ENCODE measurements around the gene MEX3D.
"Not testable (repeated sequence)": the region's sequence is repeated elsewhere in the genome, so short reads cannot be mapped to it uniquely, and the experiment has no call there.

Gene MEX3D

GRCh38 chr19:1535699-1536098 is 32.4 kb downstream of the MEX3D start:
- not testable (repeated sequence) for DNase-seq (ENCODE audit: low spot score)

- no peak for DNase-seq (ENCODE audit: low spot score)
Measured at GRCh38 chr19:1534972-1535371, 33.2 kb downstream of the MEX3D start.

- DNase-seq (ENCODE audit: low spot score), result no peak
Measured at GRCh38 chr19:1533510-1534150, 34.5 kb downstream of the MEX3D start.

GRCh38 chr19:1532003-1532402 is 36.1 kb downstream of the MEX3D start:
- no peak for DNase-seq (ENCODE audit: low spot score)

GRCh38 chr19:1531587-1531986 is 36.5 kb downstream of the MEX3D start:
- DNase-seq (ENCODE audit: low spot score), result no peak

GRCh38 chr19:1530856-1531255 is 37.3 kb downstream of the MEX3D start:
- not testable (repeated sequence) for DNase-seq (ENCODE audit: low spot score)

- no peak for DNase-seq (ENCODE audit: low spot score)
Measured at GRCh38 chr19:1529430-1529816, 38.7 kb downstream of the MEX3D start.

- no peak for DNase-seq (ENCODE audit: low spot score)
Measured at GRCh38 chr19:1528596-1529429, 39.3 kb downstream of the MEX3D start.

GRCh38 chr19:1527650-1528309 is 40.3 kb downstream of the MEX3D start:
- DNase-seq (ENCODE audit: low spot score), result no peak

GRCh38 chr19:1526979-1527649 is 41.0 kb downstream of the MEX3D start:
- DNase-seq (ENCODE audit: low spot score), result no peak

GRCh38 chr19:1526066-1526778 is 41.9 kb downstream of the MEX3D start:
- no peak for DNase-seq (ENCODE audit: low spot score)

GRCh38 chr19:1525343-1525742 is 42.8 kb downstream of the MEX3D start:
- no peak for DNase-seq (ENCODE audit: low spot score)

GRCh38 chr19:1524972-1525325 is 43.2 kb downstream of the MEX3D start:
- DNase-seq (ENCODE audit: low spot score), result no peak

- no peak for DNase-seq (ENCODE audit: low spot score)
Measured at GRCh38 chr19:1524287-1524971, 43.7 kb downstream of the MEX3D start.

- no peak for DNase-seq (ENCODE audit: low spot score)
Measured at GRCh38 chr19:1523412-1524286, 44.5 kb downstream of the MEX3D start, which contains the start of gene PLK5. TSS of gene PLK5 (plus strand) at chr19:1524077. CDS start at chr19:1526997, 2,920 bp downstream.

GRCh38 chr19:1522838-1523237 is 45.3 kb downstream of the MEX3D start:
- DNase-seq (ENCODE audit: low spot score), result no peak

GRCh38 chr19:1522061-1522460 is 46.1 kb downstream of the MEX3D start:
- DNase-seq (ENCODE audit: low spot score), result no peak

- no peak for DNase-seq (ENCODE audit: low spot score)
Measured at GRCh38 chr19:1521636-1522035, 46.5 kb downstream of the MEX3D start.

GRCh38 chr19:1520203-1520780 is 47.8 kb downstream of the MEX3D start:
- no peak for DNase-seq (ENCODE audit: low spot score)

GRCh38 chr19:1519802-1520201 is 48.3 kb downstream of the MEX3D start:
- not testable (repeated sequence) for DNase-seq (ENCODE audit: low spot score)

Measured in CD4-positive, alpha-beta T cell treated with Interleukin-2 at 100 ng/mL for 4 hours (primary cell).